Measurements from ENCODE around the gene WWOX.

DNA sequence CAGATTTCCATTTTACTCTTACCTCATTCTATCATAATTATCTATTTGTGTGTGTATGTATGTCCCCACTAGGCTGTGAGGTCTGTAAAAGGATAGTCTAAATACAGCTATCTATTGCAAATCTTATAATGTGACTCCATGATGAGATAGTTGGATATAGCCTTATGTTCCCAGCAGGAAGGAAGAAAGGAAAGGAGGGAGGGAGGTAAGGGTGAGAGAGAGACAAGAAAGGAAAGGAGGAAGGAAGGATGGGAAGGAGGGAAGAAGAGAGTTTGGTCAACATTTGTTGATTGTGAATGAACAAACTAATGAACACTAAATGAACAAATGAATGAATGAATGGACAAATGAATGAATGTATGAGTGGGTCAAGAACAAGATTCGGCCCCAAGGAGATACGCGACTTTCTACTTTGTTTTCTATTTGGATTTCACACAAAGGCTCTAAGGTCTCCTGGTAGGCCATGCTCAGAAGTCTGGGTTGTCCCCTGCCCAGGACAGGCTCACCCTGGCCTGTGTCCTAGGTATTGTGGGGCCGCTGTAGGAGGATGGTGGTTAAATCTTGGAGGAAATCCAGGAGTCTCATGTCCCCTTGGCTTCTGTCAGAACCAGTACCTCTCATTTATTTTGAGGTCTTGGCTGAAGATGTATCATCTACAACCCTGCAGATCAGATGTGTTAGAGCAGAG, 195.2 kb downstream of the WWOX start:
- TF ChIP-seq, protein P1, sequence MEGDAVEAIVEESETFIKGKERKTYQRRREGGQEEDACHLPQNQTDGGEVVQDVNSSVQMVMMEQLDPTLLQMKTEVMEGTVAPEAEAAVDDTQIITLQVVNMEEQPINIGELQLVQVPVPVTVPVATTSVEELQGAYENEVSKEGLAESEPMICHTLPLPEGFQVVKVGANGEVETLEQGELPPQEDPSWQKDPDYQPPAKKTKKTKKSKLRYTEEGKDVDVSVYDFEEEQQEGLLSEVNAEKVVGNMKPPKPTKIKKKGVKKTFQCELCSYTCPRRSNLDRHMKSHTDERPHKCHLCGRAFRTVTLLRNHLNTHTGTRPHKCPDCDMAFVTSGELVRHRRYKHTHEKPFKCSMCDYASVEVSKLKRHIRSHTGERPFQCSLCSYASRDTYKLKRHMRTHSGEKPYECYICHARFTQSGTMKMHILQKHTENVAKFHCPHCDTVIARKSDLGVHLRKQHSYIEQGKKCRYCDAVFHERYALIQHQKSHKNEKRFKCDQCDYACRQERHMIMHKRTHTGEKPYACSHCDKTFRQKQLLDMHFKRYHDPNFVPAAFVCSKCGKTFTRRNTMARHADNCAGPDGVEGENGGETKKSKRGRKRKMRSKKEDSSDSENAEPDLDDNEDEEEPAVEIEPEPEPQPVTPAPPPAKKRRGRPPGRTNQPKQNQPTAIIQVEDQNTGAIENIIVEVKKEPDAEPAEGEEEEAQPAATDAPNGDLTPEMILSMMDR (IDR thresholded peaks at IDR 0.05): no peak
- no peak for TF ChIP-seq EZH2 (IDR thresholded peaks at IDR 0.05; ENCODE audit: borderline replicate concordance, insufficient read depth, low read depth, low read length, poor library complexity, severe bottlenecking)
